ENCODE data around the gene UNCX. TPM values are rescaled to one million over a fixed set of nuclear protein-coding genes. Genes with fewer than 3 reads are reported as not detected.

The UNCX gene
- total RNA-seq, 1 experiment from 2014 or later = not detected

- H3K9me3 ChIP-seq (ENCODE audit: control insufficient read depth in 1 of 2, insufficient read depth in 1 of 2, low read depth in 1 of 2, low read length in 2 of 2) = no peaks in the 10 kb centered on the region
- ATAC-seq = no peak
- no peaks in the 10 kb centered on the region for H3K4me1 ChIP-seq (ENCODE audit: control insufficient read depth in 1 of 2, insufficient read depth in 2 of 2, low read length in 2 of 2)
- no peaks in the 10 kb centered on the region for H3K36me3 ChIP-seq (ENCODE audit: control insufficient read depth in 1 of 2, insufficient read depth in 2 of 2, low read length in 2 of 2)
- H3K27ac ChIP-seq (ENCODE audit: low read depth, low read length) = no peak overlapping the region
- H3K9me2 ChIP-seq (ENCODE audit: insufficient read depth) = no peaks in the 10 kb centered on the region
- no peak for DNase-seq (ENCODE audit: low read depth, low spot score)
- ChIA-PET POLR2A (no interaction called here), CTCF (no interaction called here), RAD21 (ENCODE audit: low non-redundant PET in 1 of 2, low total read pairs in 2 of 2, uncharacterized antibody in 2 of 2, unreplicated experiment in 2 of 2) (no interaction called here)
- TF ChIP-seq RAD21 (IDR thresholded peaks at IDR 0.05; ENCODE audit: low read depth) (no peak), SRF (IDR thresholded peaks at IDR 0.05; ENCODE audit: low read depth) (no peak), SIN3A (IDR thresholded peaks at IDR 0.05; ENCODE audit: low read depth) (no peak), FOSL1 (IDR thresholded peaks at IDR 0.05; ENCODE audit: low read depth) (no peak)
- no peak overlapping the region for H3K9ac ChIP-seq (ENCODE audit: low read length)
- H3K27me3 ChIP-seq (ENCODE audit: insufficient read depth, low read length) = no peaks in the 10 kb centered on the region
- no peak overlapping the region for H3K4me2 ChIP-seq (ENCODE audit: low read length)
- H3K4me3 ChIP-seq (replicated peaks in 1 of 2; ENCODE audit: low read depth in 1 of 2, low read length in 2 of 2) = no peak overlapping the region
- H4K20me1 ChIP-seq (ENCODE audit: insufficient read depth) = no peaks in the 10 kb centered on the region; the same call in 1 of the 2 replicates
- H3K79me2 ChIP-seq (ENCODE audit: insufficient read depth, low read length) = no peaks in the 10 kb centered on the region
- no TSS peak for BruUV-seq (replicated peaks)
- intact Hi-C loops (cut with micrococcal nuclease) = no loop called here
- no peak overlapping the region for H2AFZ ChIP-seq (ENCODE audit: low read depth, low read length, poor library complexity, severe bottlenecking)
Observed at GRCh38 chr7:1238931-1239802, 6.5 kb downstream of the UNCX start.

GRCh38 chr7:1239803-1240516, 7.3 kb downstream of the UNCX start:
- H3K4me3 ChIP-seq (replicated peaks in 1 of 2; ENCODE audit: low read depth in 1 of 2, low read length in 2 of 2) = no peak overlapping the region
- H3K27ac ChIP-seq (ENCODE audit: low read depth, low read length) = no peak overlapping the region
- DNase-seq (ENCODE audit: low read depth, low spot score) (no peak), ATAC-seq (no peak)
- no peak overlapping the region for H3K4me2 ChIP-seq (ENCODE audit: low read length)
- no peaks in the 10 kb centered on the region for H3K9me2 ChIP-seq (ENCODE audit: insufficient read depth)
- ChIA-PET CTCF (no interaction called here), RAD21 (ENCODE audit: low non-redundant PET in 1 of 2, low total read pairs in 2 of 2, uncharacterized antibody in 2 of 2, unreplicated experiment in 2 of 2) (no interaction called here), POLR2A (no interaction called here)
- intact Hi-C loops (cut with micrococcal nuclease) = no loop called here
- H4K20me1 ChIP-seq (ENCODE audit: insufficient read depth) = no peaks in the 10 kb centered on the region; the same call in 1 of the 2 replicates
- H3K9ac ChIP-seq (ENCODE audit: low read length) = no peak overlapping the region
- H3K79me2 ChIP-seq (ENCODE audit: insufficient read depth, low read length) = no peaks in the 10 kb centered on the region
- H3K36me3 ChIP-seq (ENCODE audit: control insufficient read depth in 1 of 2, insufficient read depth in 2 of 2, low read length in 2 of 2) = no peaks in the 10 kb centered on the region
- no peak overlapping the region for H2AFZ ChIP-seq (ENCODE audit: low read depth, low read length, poor library complexity, severe bottlenecking)
- TF ChIP-seq ZNF274 (IDR thresholded peaks at IDR 0.05; ENCODE audit: low read depth, low read length) (no peak), YY1 (IDR thresholded peaks at IDR 0.05; ENCODE audit: extremely low read depth, insufficient replicate concordance, low read depth, low read length) (no peak), EZH2phosphoT487 (IDR thresholded peaks at IDR 0.05; ENCODE audit: borderline replicate concordance) (no peak), TCF7L2 (IDR thresholded peaks at IDR 0.05; ENCODE audit: borderline replicate concordance, extremely low read depth, insufficient read depth, insufficient read length) (no peak), SP1 (IDR thresholded peaks at IDR 0.05; ENCODE audit: low read depth) (no peak), MAX (IDR thresholded peaks at IDR 0.05) (no peak), POLR2AphosphoS5 (IDR thresholded peaks at IDR 0.05; ENCODE audit: low read depth, low read length) (no peak)
- H3K4me1 ChIP-seq (ENCODE audit: control insufficient read depth in 1 of 2, insufficient read depth in 2 of 2, low read length in 2 of 2) = no peaks in the 10 kb centered on the region
- no TSS peak for BruUV-seq (replicated peaks)
- no peaks in the 10 kb centered on the region for H3K27me3 ChIP-seq (ENCODE audit: insufficient read depth, low read length)
- no peaks in the 10 kb centered on the region for H3K9me3 ChIP-seq (ENCODE audit: control insufficient read depth in 1 of 2, insufficient read depth in 1 of 2, low read depth in 1 of 2, low read length in 2 of 2)

All from HCT116 (cell line).